Measurements from ENCODE around the gene NTF3. TPM values are rescaled to one million over a fixed set of nuclear protein-coding genes. Genes with fewer than 3 reads are reported as not detected.

Gene NTF3
- total RNA-seq, 2 experiments from 2014 or later: not detected

DNA sequence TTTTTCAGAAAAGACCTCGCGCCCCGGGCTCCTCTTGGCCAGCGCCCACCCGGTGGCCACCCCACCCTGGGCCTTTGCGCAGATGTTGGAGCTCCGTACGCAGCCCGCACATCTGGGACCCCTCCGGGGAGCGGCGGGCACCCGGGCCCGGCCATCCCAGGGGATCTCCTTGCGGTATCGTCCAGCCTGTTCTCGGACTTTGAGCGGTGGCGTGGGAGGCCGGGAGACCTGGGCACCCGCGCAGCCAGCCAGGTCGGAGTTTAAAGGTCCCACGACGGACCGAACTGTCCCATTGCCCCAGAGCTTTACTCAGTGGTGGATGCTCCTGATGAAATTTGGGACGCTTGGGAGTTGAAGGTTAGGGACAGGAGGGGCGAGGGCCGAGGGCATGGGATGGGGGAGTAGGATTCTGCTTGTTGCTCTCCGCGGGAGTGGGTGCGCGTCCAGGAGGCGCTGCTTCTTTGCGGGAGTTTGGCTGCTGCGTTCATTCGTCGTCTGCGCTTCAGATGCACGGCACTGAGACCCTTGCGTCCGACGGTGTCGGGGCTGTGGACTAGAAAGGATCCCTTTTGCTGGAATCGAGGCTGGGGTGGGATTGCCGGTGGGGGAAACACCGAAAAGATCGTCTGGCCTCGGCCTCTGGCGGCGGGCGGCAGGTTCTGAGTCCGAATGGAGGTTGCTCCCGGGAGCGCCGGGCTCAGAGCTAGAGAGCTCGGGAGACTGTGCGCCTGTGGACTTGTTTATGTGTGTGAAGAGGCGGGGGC, 1.4 kb downstream of the NTF3 start:
- peaks cover 36% of the 10 kb centered on the region for H3K27me3 Mint-ChIP-seq
- no peak overlapping the region for H3K27ac Mint-ChIP-seq
- peaks cover 5% of the 10 kb centered on the region for H3K4me1 Mint-ChIP-seq (ENCODE audit: low read depth)
- ChIA-PET POLR2A (no interaction called here), CTCF (no interaction called here)
- TF ChIP-seq, protein P1, sequence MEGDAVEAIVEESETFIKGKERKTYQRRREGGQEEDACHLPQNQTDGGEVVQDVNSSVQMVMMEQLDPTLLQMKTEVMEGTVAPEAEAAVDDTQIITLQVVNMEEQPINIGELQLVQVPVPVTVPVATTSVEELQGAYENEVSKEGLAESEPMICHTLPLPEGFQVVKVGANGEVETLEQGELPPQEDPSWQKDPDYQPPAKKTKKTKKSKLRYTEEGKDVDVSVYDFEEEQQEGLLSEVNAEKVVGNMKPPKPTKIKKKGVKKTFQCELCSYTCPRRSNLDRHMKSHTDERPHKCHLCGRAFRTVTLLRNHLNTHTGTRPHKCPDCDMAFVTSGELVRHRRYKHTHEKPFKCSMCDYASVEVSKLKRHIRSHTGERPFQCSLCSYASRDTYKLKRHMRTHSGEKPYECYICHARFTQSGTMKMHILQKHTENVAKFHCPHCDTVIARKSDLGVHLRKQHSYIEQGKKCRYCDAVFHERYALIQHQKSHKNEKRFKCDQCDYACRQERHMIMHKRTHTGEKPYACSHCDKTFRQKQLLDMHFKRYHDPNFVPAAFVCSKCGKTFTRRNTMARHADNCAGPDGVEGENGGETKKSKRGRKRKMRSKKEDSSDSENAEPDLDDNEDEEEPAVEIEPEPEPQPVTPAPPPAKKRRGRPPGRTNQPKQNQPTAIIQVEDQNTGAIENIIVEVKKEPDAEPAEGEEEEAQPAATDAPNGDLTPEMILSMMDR (IDR thresholded peaks at IDR 0.05): no peak
- Histone ChIP-seq H3K27me3 (ENCODE audit: control insufficient read depth in 1 of 2, insufficient read depth in 2 of 2, low read length in 2 of 2) (peaks cover 50 to 71% of the 10 kb centered on the region in 2 experiments), H3K36me3 (ENCODE audit: insufficient read depth, low read length) (no peaks in the 10 kb centered on the region), H3K4me1 (ENCODE audit: insufficient read depth, low read length) (peaks cover 6% of the 10 kb centered on the region), H3K27ac (ENCODE audit: low read depth in 1 of 2, low read length in 2 of 2) (no peak overlapping the region), H3K9me3 (ENCODE audit: control insufficient read depth in 1 of 2, insufficient read depth in 1 of 2, low read length in 2 of 2) (peaks cover 0 to 29% of the 10 kb centered on the region in 2 experiments), H3K4me3 (ENCODE audit: low read length) (no peak overlapping the region)
- ATAC-seq (ENCODE audit: poor library complexity) (no peak), DNase-seq (no peak)
- H3K4me3 Mint-ChIP-seq: no peak overlapping the region
- H3K36me3 Mint-ChIP-seq (ENCODE audit: low read depth): no peaks in the 10 kb centered on the region
- H3K9me3 Mint-ChIP-seq: no peaks in the 10 kb centered on the region
- intact Hi-C loops (cut with DNase I, micrococcal nuclease): no loop called here

GRCh38 chr12:5433845-5434646, 2.1 kb downstream of the NTF3 start:
- Mint-ChIP-seq H3K36me3 (ENCODE audit: low read depth) (no peaks in the 10 kb centered on the region), H3K9me3 (no peaks in the 10 kb centered on the region), H3K27me3 (peaks cover 29% of the 10 kb centered on the region), H3K4me1 (ENCODE audit: low read depth) (peaks cover 5% of the 10 kb centered on the region), H3K27ac (no peak overlapping the region), H3K4me3 (no peak overlapping the region)
- H3K27me3 ChIP-seq (ENCODE audit: control insufficient read depth in 1 of 2, insufficient read depth in 2 of 2, low read length in 2 of 2): peaks cover 45 to 66% of the 10 kb centered on the region in 2 experiments
- H3K4me1 ChIP-seq (ENCODE audit: insufficient read depth, low read length): peaks cover 6% of the 10 kb centered on the region
- TF ChIP-seq, protein P1 (IDR thresholded peaks at IDR 0.05): no peak
- peaks cover 0 to 29% of the 10 kb centered on the region in 2 experiments for H3K9me3 ChIP-seq (ENCODE audit: control insufficient read depth in 1 of 2, insufficient read depth in 1 of 2, low read length in 2 of 2)
- H3K36me3 ChIP-seq (ENCODE audit: insufficient read depth, low read length): no peaks in the 10 kb centered on the region
- H3K27ac ChIP-seq (ENCODE audit: low read depth in 1 of 2, low read length in 2 of 2): no peak overlapping the region
- intact Hi-C loops (cut with DNase I, micrococcal nuclease): no loop called here
- ATAC-seq (ENCODE audit: poor library complexity) (no peak), DNase-seq (no peak)
- CTCF ChIA-PET: no interaction called here
- POLR2A ChIA-PET: no interaction called here
- no peak overlapping the region for H3K4me3 ChIP-seq (ENCODE audit: low read length)

- no peak for ATAC-seq (ENCODE audit: poor library complexity)
- intact Hi-C loops (cut with DNase I, micrococcal nuclease): no loop called here
- H3K9me3 Mint-ChIP-seq: no peaks in the 10 kb centered on the region
- H3K4me3 Mint-ChIP-seq: no peak overlapping the region
- Histone ChIP-seq H3K36me3 (ENCODE audit: insufficient read depth, low read length) (no peaks in the 10 kb centered on the region), H3K4me3 (ENCODE audit: low read length) (no peak overlapping the region), H3K27ac (ENCODE audit: low read depth in 1 of 2, low read length in 2 of 2) (no peak overlapping the region), H3K9me3 (ENCODE audit: control insufficient read depth in 1 of 2, insufficient read depth in 1 of 2, low read length in 2 of 2) (peaks cover 0 to 25% of the 10 kb centered on the region in 2 experiments), H3K4me1 (ENCODE audit: insufficient read depth, low read length) (peaks cover 6% of the 10 kb centered on the region), H3K27me3 (ENCODE audit: control insufficient read depth in 1 of 2, insufficient read depth in 2 of 2, low read length in 2 of 2) (peaks cover 37 to 57% of the 10 kb centered on the region in 2 experiments)
- TF ChIP-seq, protein P1 (IDR thresholded peaks at IDR 0.05): no peak
- peaks cover 23% of the 10 kb centered on the region for H3K27me3 Mint-ChIP-seq
- H3K27ac Mint-ChIP-seq: no peak overlapping the region
- no peak for DNase-seq
- no peaks in the 10 kb centered on the region for H3K36me3 Mint-ChIP-seq (ENCODE audit: low read depth)
- POLR2A ChIA-PET: no interaction called here
- H3K4me1 Mint-ChIP-seq (ENCODE audit: low read depth): peaks cover 5% of the 10 kb centered on the region
- CTCF ChIA-PET: no interaction called here
These were observed 3.0 kb downstream of the NTF3 start for GRCh38 chr12:5434647-5435560.
